Natural killer cell (primary cell): ENCODE data around the gene SRP9. TPM values are rescaled to one million over a fixed set of nuclear protein-coding genes. Genes with fewer than 3 reads are reported as not detected.

Experiments
- ATAC-seq, 3 donors: fragments of 150-1000 bp in 2 of 3; fragments of 200-7000 bp in 1 of 3; cut with Tn5 transposase; 1 replicate in 1 of 3; 2 replicates in 2 of 3; pipeline ENCODE4 v1.10.0; 2021; ENCODE audit warnings: mild to moderate bottlenecking in 2 of 3, moderate library complexity in 2 of 3
- DNase-seq, 2 donors: peaks; one replicate each; pipeline versions ENCODE4 v3.0.0 to v3.0.0-alpha.2; 2013 to 2021; ENCODE audit warnings: mixed read lengths in 1 of 2
- H3K27ac ChIP-seq: one replicate; pipeline ENCODE4 v1.5.1; 2013; ENCODE audit warnings: mild to moderate bottlenecking, low read length
- H3K27me3 ChIP-seq: one replicate; pipeline ENCODE4 v1.6.1; 2013; ENCODE audit warnings: low read length; ENCODE audit not compliant: control insufficient read depth, insufficient read depth
- H3K36me3 ChIP-seq: one replicate; pipeline ENCODE4 v1.6.1; 2013; ENCODE audit warnings: low read length; ENCODE audit not compliant: control insufficient read depth, insufficient read depth
- H3K4me1 ChIP-seq: one replicate; pipeline ENCODE4 v1.6.1; 2013; ENCODE audit warnings: low read length; ENCODE audit not compliant: control insufficient read depth, insufficient read depth
- H3K4me3 ChIP-seq: one replicate; pipeline ENCODE4 v1.5.1; 2013; ENCODE audit warnings: low read length
- H3K9me3 ChIP-seq: one replicate; pipeline ENCODE4 v1.6.1; 2013; ENCODE audit warnings: low read length; ENCODE audit not compliant: control insufficient read depth, insufficient read depth
- H3K27ac Mint-ChIP-seq, 2 donors: one replicate each; pipeline ENCODE4 v1.8.0; 2022; ENCODE audit warnings: mild to moderate bottlenecking in 2 of 2, mixed read lengths in 2 of 2, moderate library complexity in 1 of 2
- H3K27me3 Mint-ChIP-seq, 2 donors: one replicate each; pipeline ENCODE4 v1.8.0; 2022; ENCODE audit warnings: low read depth in 2 of 2, mixed read lengths in 2 of 2
- H3K36me3 Mint-ChIP-seq: one replicate; pipeline ENCODE4 v1.8.0; 2022; ENCODE audit warnings: mixed read lengths
- H3K4me1 Mint-ChIP-seq, 2 donors: one replicate each; pipeline ENCODE4 v1.8.0; 2022; ENCODE audit warnings: mixed read lengths in 2 of 2
- H3K4me3 Mint-ChIP-seq: one replicate; pipeline ENCODE4 v1.8.0; 2022; ENCODE audit warnings: mild to moderate bottlenecking, moderate library complexity, mixed read lengths
- H3K9me3 Mint-ChIP-seq, 2 donors: one replicate each; pipeline ENCODE4 v1.8.0; 2022; ENCODE audit warnings: mixed read lengths in 2 of 2
- WGBS: methylation state at CpG from one replicate; pipeline ENCODE4 v1.1.7; 2013; ENCODE audit warnings: missing lambda C conversion rate; ENCODE audit not compliant: insufficient coverage; 5-methylcytosine and 5-hydroxymethylcytosine counted together
- intact Hi-C: fragments of 100-400 bp; cut with micrococcal nuclease; formaldehyde crosslinking; loops from one replicate; pipeline ENCODE4 v1.14.2; 2022
- total RNA-seq, 4 donors: library from RNA; stranded (reverse); fragments of 120-200 nt in 1 of 4; gene quantifications; one replicate each; pipeline versions ENCODE4 v1.2.3 to v1.2.4, GENCODE V29; 2013 to 2022
- TF ChIP-seq, protein P1 (sequence below): fragments of 200-600 bp; IDR thresholded peaks from one replicate; pipeline ENCODE4 v1.8.0; 2022; ENCODE audit warnings: antibody characterized with exemption

The SRP9 gene
- total RNA-seq, 3 donors from 2014 or later (not counting 1 experiment from before 2014, with no cell fraction given): 83.1 to 116 (median 93.0) TPM

GRCh38 chr1:225735252-225736149, 42.1 kb upstream of the SRP9 start:
- Mint-ChIP-seq H3K36me3 (no peaks in the 10 kb centered on the region), H3K27me3 (no peaks in the 10 kb centered on the region), H3K4me1 (no peaks in the 10 kb centered on the region), H3K4me3 (no peak overlapping the region), H3K9me3 (no peaks in the 10 kb centered on the region), H3K27ac (no peak overlapping the region)
- H3K9me3 ChIP-seq: no peaks in the 10 kb centered on the region
- H3K27ac ChIP-seq: no peak overlapping the region
- no peaks in the 10 kb centered on the region for H3K36me3 ChIP-seq
- no peak for ATAC-seq
- no peak for DNase-seq
- TF ChIP-seq, protein P1, sequence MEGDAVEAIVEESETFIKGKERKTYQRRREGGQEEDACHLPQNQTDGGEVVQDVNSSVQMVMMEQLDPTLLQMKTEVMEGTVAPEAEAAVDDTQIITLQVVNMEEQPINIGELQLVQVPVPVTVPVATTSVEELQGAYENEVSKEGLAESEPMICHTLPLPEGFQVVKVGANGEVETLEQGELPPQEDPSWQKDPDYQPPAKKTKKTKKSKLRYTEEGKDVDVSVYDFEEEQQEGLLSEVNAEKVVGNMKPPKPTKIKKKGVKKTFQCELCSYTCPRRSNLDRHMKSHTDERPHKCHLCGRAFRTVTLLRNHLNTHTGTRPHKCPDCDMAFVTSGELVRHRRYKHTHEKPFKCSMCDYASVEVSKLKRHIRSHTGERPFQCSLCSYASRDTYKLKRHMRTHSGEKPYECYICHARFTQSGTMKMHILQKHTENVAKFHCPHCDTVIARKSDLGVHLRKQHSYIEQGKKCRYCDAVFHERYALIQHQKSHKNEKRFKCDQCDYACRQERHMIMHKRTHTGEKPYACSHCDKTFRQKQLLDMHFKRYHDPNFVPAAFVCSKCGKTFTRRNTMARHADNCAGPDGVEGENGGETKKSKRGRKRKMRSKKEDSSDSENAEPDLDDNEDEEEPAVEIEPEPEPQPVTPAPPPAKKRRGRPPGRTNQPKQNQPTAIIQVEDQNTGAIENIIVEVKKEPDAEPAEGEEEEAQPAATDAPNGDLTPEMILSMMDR: no peak
- H3K4me3 ChIP-seq: no peak overlapping the region
- intact Hi-C loops: no loop called here
- no peaks in the 10 kb centered on the region for H3K4me1 ChIP-seq
- no peaks in the 10 kb centered on the region for H3K27me3 ChIP-seq
- 93% methylated on average over 12 of the region's 12 CpGs for WGBS

DNA sequence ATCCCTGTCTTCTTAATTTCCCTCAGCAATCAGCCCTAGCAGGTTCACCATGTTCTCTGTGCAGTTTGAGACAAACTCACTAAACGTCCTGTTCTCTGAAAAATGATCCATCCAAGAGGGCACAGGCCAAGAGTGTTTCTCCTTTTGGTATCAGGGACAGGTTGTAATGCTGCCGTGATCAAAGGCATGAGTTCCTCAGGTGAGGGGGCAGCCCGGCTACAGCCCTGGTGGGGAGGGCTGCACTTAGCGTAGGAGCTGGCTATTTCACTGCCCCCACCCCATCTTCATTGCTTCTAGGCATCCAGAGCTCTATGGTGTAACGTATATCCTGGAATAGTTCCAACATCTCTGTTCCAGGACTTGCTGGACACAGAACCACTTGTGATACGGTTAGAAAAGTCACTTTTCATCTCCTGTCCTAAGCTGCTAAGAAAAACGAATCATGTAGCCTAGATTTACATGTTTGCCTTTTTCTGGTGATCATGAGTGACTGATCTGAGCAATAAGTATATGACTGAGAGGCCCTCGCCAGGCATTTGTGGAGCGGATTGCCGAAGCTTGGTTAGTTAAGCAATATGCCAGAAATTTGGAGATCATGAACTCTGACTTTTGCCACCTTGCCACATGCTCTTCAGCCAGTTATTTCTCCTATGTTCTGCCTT, 41.1 kb upstream of the SRP9 start:
- Mint-ChIP-seq H3K27me3 (no peaks in the 10 kb centered on the region), H3K36me3 (no peaks in the 10 kb centered on the region), H3K9me3 (no peaks in the 10 kb centered on the region), H3K4me3 (no peak overlapping the region), H3K4me1 (no peaks in the 10 kb centered on the region), H3K27ac (no peak overlapping the region)
- DNase-seq (no peak), ATAC-seq (no peak)
- H3K27me3 ChIP-seq: no peaks in the 10 kb centered on the region
- H3K4me3 ChIP-seq: no peak overlapping the region
- H3K36me3 ChIP-seq: no peaks in the 10 kb centered on the region
- intact Hi-C loops: no loop called here
- no peaks in the 10 kb centered on the region for H3K4me1 ChIP-seq
- no peak overlapping the region for H3K27ac ChIP-seq
- TF ChIP-seq, protein P1: no peak
- 85% methylated on average over 10 of the region's 10 CpGs for WGBS
- no peaks in the 10 kb centered on the region for H3K9me3 ChIP-seq

GRCh38 chr1:225737161-225737560, 40.5 kb upstream of the SRP9 start:
- H3K36me3 ChIP-seq: no peaks in the 10 kb centered on the region
- H3K27me3 ChIP-seq: no peaks in the 10 kb centered on the region
- TF ChIP-seq, protein P1: no peak
- intact Hi-C loops: no loop called here
- Mint-ChIP-seq H3K27me3 (no peaks in the 10 kb centered on the region), H3K4me3 (no peak overlapping the region), H3K27ac (no peak overlapping the region), H3K9me3 (no peaks in the 10 kb centered on the region), H3K36me3 (no peaks in the 10 kb centered on the region), H3K4me1 (no peaks in the 10 kb centered on the region)
- no peaks in the 10 kb centered on the region for H3K9me3 ChIP-seq
- DNase-seq: no peak
- H3K27ac ChIP-seq: no peak overlapping the region
- ATAC-seq: no peak
- H3K4me3 ChIP-seq: no peak overlapping the region
- WGBS: 89% methylated on average over 3 of the region's 3 CpGs
- no peaks in the 10 kb centered on the region for H3K4me1 ChIP-seq
